Gastroesophageal sphincter (tissue), 3 donors: ENCODE data around the gene RND1.

Experiments
- EP300 ChIP-seq: sonication (generic); formaldehyde crosslinking; IDR thresholded peaks from one replicate; pipeline ENCODE4 v1.6.1; 2017; ENCODE audit warnings: antibody characterized with exemption, mild to moderate bottlenecking
- POLR2A ChIP-seq, 2 donors: fragments of 450-650 bp; IDR thresholded peaks; one replicate each; pipeline ENCODE4 v1.6.1; 2017; ENCODE audit warnings: antibody characterized with exemption in 2 of 2, mild to moderate bottlenecking in 2 of 2, moderate library complexity in 1 of 2
- POLR2AphosphoS5 ChIP-seq: sonication (generic); formaldehyde crosslinking; IDR thresholded peaks from one replicate; pipeline ENCODE4 v1.6.1; 2017; ENCODE audit warnings: antibody characterized with exemption
- TF ChIP-seq, protein P1 (sequence below), 4 experiments: fragments of 200-600 bp in 2 of 4; fragments of 450-650 bp in 2 of 4; sonication (generic) in 1 of 4; IDR thresholded peaks; one replicate each; pipeline ENCODE4 v1.5.1; 2017 to 2019; ENCODE audit warnings: antibody characterized with exemption in 4 of 4, mild to moderate bottlenecking in 2 of 4, moderate library complexity in 2 of 4

DNA sequence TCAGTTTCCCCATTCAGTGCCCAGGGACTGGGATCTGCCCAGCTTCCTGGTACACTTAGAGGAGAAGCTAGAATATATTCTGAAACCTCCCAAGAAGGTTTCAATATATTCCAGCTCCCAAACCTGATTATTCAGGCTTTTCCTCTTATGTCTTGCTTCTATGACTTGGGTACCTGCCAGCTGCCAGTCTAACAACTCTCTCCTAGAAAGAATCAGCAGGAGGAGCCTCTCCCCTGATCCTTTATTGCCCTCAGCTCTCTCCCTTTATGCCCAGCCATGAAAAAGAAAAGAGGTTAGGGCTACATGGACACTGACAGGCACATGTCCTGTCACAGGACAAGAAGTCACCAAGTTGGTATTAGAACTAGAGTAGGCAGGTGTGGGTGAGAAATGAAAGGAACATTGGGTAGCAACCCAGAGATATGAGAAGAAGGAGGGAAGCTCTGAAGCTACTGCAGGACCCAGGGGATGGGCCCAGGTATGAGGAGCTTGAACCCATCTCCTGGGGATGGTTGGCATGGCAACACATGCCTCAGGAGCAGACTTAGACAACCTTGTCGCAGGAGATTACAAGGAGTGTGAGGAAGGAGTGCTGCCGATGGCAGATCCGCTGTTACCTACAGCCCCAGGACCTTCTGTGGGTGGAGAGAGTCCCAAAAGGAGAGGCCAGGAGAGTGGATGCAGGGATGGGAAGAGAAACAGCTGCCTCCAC lies 49.4 kb downstream of the RND1 start:
- TF ChIP-seq, protein P1, sequence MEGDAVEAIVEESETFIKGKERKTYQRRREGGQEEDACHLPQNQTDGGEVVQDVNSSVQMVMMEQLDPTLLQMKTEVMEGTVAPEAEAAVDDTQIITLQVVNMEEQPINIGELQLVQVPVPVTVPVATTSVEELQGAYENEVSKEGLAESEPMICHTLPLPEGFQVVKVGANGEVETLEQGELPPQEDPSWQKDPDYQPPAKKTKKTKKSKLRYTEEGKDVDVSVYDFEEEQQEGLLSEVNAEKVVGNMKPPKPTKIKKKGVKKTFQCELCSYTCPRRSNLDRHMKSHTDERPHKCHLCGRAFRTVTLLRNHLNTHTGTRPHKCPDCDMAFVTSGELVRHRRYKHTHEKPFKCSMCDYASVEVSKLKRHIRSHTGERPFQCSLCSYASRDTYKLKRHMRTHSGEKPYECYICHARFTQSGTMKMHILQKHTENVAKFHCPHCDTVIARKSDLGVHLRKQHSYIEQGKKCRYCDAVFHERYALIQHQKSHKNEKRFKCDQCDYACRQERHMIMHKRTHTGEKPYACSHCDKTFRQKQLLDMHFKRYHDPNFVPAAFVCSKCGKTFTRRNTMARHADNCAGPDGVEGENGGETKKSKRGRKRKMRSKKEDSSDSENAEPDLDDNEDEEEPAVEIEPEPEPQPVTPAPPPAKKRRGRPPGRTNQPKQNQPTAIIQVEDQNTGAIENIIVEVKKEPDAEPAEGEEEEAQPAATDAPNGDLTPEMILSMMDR (IDR thresholded peaks at IDR 0.05): no peak
- no peak for TF ChIP-seq EP300
- TF ChIP-seq POLR2A (IDR thresholded peaks at IDR 0.05): no peak
- no peak for TF ChIP-seq POLR2AphosphoS5
